B cell (primary cell): ENCODE data around the gene PRRC2B. TPM values are rescaled to one million over a fixed set of nuclear protein-coding genes. Genes with fewer than 3 reads are reported as not detected.

Experiments used
- ATAC-seq: fragments of 200-7000 bp; cut with Tn5 transposase; one replicate; pipeline ENCODE4 v1.10.0; 2021; ENCODE audit warnings: low read depth, mild to moderate bottlenecking, moderate number of reproducible peaks, moderate library complexity
- CTCF ChIA-PET: fragments of 350-600 bp; sonication (Branson Sonifier 250); formaldehyde crosslinking; loops from one replicate; lab custom pipeline; 2021; ENCODE audit warnings: antibody characterized with exemption, inconsistent platforms; lab: Charles Lee
- POLR2A ChIA-PET: fragments of 350-600 bp; sonication (Branson Sonifier 250); formaldehyde crosslinking; loops from one replicate; lab custom pipeline; 2021; ENCODE audit warnings: antibody characterized with exemption; lab: Charles Lee
- DNase-seq: peaks from one replicate; pipeline ENCODE4 v3.0.0; 2013
- H2AFZ ChIP-seq: 2 replicates; pipeline ENCODE4 v1.6.1; 2012; ENCODE audit warnings: mild to moderate bottlenecking, low read depth, low read length; ENCODE audit not compliant: insufficient read depth, poor library complexity, severe bottlenecking
- H3K27ac ChIP-seq, 2 donors: 1 replicate in 1 of 2; 2 replicates in 1 of 2; pipeline ENCODE4 v1.5.1; 2012 to 2013; ENCODE audit warnings: low read length in 2 of 2, mild to moderate bottlenecking in 2 of 2, moderate library complexity in 1 of 2
- H3K27me3 ChIP-seq, 4 experiments: fragments of 200-600 bp in 1 of 4; sonication (generic) in 1 of 4; replicated peaks in 1 of 4; 1 replicate in 2 of 4; 2 replicates in 2 of 4; pipeline versions ENCODE4 v1.6.1 to v1.7.0; 2013 to 2016; ENCODE audit warnings: low read length in 3 of 4, mild to moderate bottlenecking in 2 of 4, mixed read lengths in 1 of 4, moderate library complexity in 1 of 4; ENCODE audit not compliant: insufficient read depth in 4 of 4, control insufficient read depth in 3 of 4; ENCODE audit errors: control extremely low read depth in 1 of 4
- H3K36me3 ChIP-seq, 2 experiments: replicated peaks in 1 of 2; 1 replicate in 1 of 2; 2 replicates in 1 of 2; pipeline versions ENCODE4 v1.6.1 to v1.7.1; 2013; ENCODE audit warnings: low read length in 1 of 2; ENCODE audit not compliant: insufficient read depth in 2 of 2, control insufficient read depth in 1 of 2; ENCODE audit errors: control extremely low read depth in 1 of 2, extremely low read depth in 1 of 2
- H3K4me1 ChIP-seq, 2 donors: fragments of 200-600 bp in 1 of 2; sonication (generic) in 1 of 2; 1 replicate in 1 of 2; 2 replicates in 1 of 2; pipeline versions ENCODE4 v1.5.1 to v1.6.1; 2013 to 2017; ENCODE audit warnings: low read length in 2 of 2; ENCODE audit not compliant: control insufficient read depth in 2 of 2, insufficient read depth in 2 of 2
- H3K4me2 ChIP-seq: replicated peaks from 2 replicates; pipeline ENCODE3; 2012; ENCODE audit warnings: mild to moderate bottlenecking, low read depth, low read length; ENCODE audit not compliant: poor library complexity, severe bottlenecking
- H3K4me3 ChIP-seq, 5 experiments: fragments of 200-600 bp in 1 of 5; sonication (generic) in 1 of 5; 1 replicate in 3 of 5; 2 replicates in 2 of 5; pipeline versions ENCODE4 v1.5.1 to v1.7.0; 2011 to 2016; ENCODE audit warnings: low read length in 4 of 5, mild to moderate bottlenecking in 4 of 5, low read depth in 2 of 5, control low read depth in 1 of 5, moderate library complexity in 1 of 5; ENCODE audit not compliant: insufficient read depth in 1 of 5; ENCODE audit errors: control extremely low read depth in 1 of 5, extremely low read depth in 1 of 5
- H3K79me2 ChIP-seq: fragments of 200-600 bp; sonication (generic); one replicate; pipeline ENCODE4 v1.6.0; 2016; ENCODE audit warnings: low read length; ENCODE audit not compliant: control insufficient read depth, insufficient read depth
- H3K9ac ChIP-seq: fragments of 200-600 bp; sonication (generic); 2 replicates; pipeline ENCODE4 v1.6.1; 2017; ENCODE audit warnings: mild to moderate bottlenecking, low read length, moderate library complexity
- H3K9me3 ChIP-seq, 3 donors: one replicate each; pipeline versions ENCODE4 v1.6.1 to v1.7.1; 2013; ENCODE audit warnings: low read length in 2 of 3; ENCODE audit not compliant: control insufficient read depth in 2 of 3, insufficient read depth in 1 of 3; ENCODE audit errors: control extremely low read depth in 1 of 3
- H4K20me1 ChIP-seq: 2 replicates; pipeline ENCODE4 v1.6.0; 2012; ENCODE audit warnings: mild to moderate bottlenecking, low read length; ENCODE audit not compliant: insufficient read depth, control insufficient read depth, poor library complexity, severe bottlenecking
- H3K27ac Mint-ChIP-seq: one replicate; pipeline ENCODE4 v1.8.0; 2021; ENCODE audit warnings: mixed read lengths
- H3K27me3 Mint-ChIP-seq: one replicate; pipeline ENCODE4 v1.8.0; 2021; ENCODE audit warnings: mixed read lengths
- H3K4me1 Mint-ChIP-seq: one replicate; pipeline ENCODE4 v1.8.0; 2021; ENCODE audit warnings: mixed read lengths
- H3K4me3 Mint-ChIP-seq: one replicate; pipeline ENCODE4 v1.8.0; 2021; ENCODE audit warnings: mixed read lengths
- H3K9me3 Mint-ChIP-seq: one replicate; pipeline ENCODE4 v1.8.0; 2022; ENCODE audit warnings: mixed read lengths; ENCODE audit not compliant: insufficient read depth
- CTCF ChIP-seq: fragments of 200-600 bp; IDR thresholded peaks from one replicate; pipeline ENCODE4 v1.8.0; 2022; ENCODE audit warnings: antibody characterized with exemption, mild to moderate bottlenecking
- EZH2 ChIP-seq: IDR thresholded peaks from 2 replicates; pipeline ENCODE4 v1.6.1; 2012; ENCODE audit warnings: borderline replicate concordance, low read depth, mild to moderate bottlenecking, moderate library complexity, low read length; ENCODE audit not compliant: insufficient read depth, poor library complexity, severe bottlenecking
- WGBS: methylation state at CpG from one replicate; pipeline ENCODE4 v1.1.5; 2013; ENCODE audit warnings: missing lambda C conversion rate; ENCODE audit not compliant: insufficient coverage; 5-methylcytosine and 5-hydroxymethylcytosine counted together
- intact Hi-C: fragments of 100-400 bp; cut with micrococcal nuclease; formaldehyde crosslinking; loops from one replicate; pipeline ENCODE4 v1.10.0; 2022
- polyA plus RNA-seq: library from polyadenylated mRNA; depleted of rRNA; stranded (reverse); fragments of >200 nt; gene quantifications from 2 replicates; pipeline ENCODE4 v1.2.3, GENCODE V29; 2012
- total RNA-seq, 2 donors: library from RNA; stranded (reverse); fragments of 120-200 nt in 1 of 2; gene quantifications; 1 replicate in 1 of 2; 2 replicates in 1 of 2; pipeline versions ENCODE4 v1.2.3 to v1.2.4, GENCODE V29; 2013 to 2022

Gene PRRC2B
- total and polyA plus RNA-seq, 2 donors (not counting 1 experiment from before 2014, with no cell fraction given): 63.9 to 268 TPM

GRCh38 chr9:131524665-131525315 lies 130.9 kb downstream of the PRRC2B start:
- Histone ChIP-seq H3K4me2 (no peak overlapping the region), H3K9me3 (no peaks in the 10 kb centered on the region), H2AFZ (no peak overlapping the region), H3K79me2 (no peaks in the 10 kb centered on the region), H3K36me3 (peaks cover 0 to 78% of the 10 kb centered on the region in 2 experiments), H3K27me3 (no peaks in the 10 kb centered on the region), H3K9ac (no peak overlapping the region), H4K20me1 (no peaks in the 10 kb centered on the region), H3K4me3 (no peak overlapping the region), H3K4me1 (peaks cover under 1% of the 10 kb centered on the region in 2 donors), H3K27ac (no peak overlapping the region)
- WGBS: 91% methylated on average over 23 of the region's 23 CpGs
- no peak for ATAC-seq
- POLR2A ChIA-PET: no interaction called here
- TF ChIP-seq EZH2 (no peak), CTCF (no peak)
- peaks cover 1% of the 10 kb centered on the region for H3K4me1 Mint-ChIP-seq
- H3K27ac Mint-ChIP-seq: no peak overlapping the region
- H3K4me3 Mint-ChIP-seq: no peak overlapping the region
- peak; percentile 1 for DNase-seq
- CTCF ChIA-PET: no interaction called here
- H3K9me3 Mint-ChIP-seq: no peaks in the 10 kb centered on the region
- no peaks in the 10 kb centered on the region for H3K27me3 Mint-ChIP-seq
- intact Hi-C loops: no loop called here

GRCh38 chr9:131525643-131526565 lies 132.0 kb downstream of the PRRC2B start:
- H3K9me3 ChIP-seq: no peaks in the 10 kb centered on the region
- no peak overlapping the region for H3K4me3 ChIP-seq
- Mint-ChIP-seq H3K27ac (no peak overlapping the region), H3K4me1 (peaks cover 6% of the 10 kb centered on the region), H3K9me3 (no peaks in the 10 kb centered on the region), H3K27me3 (no peaks in the 10 kb centered on the region), H3K4me3 (no peak overlapping the region)
- no peak for DNase-seq
- no peak overlapping the region for H3K9ac ChIP-seq
- 90% methylated on average over 11 of the region's 19 CpGs for WGBS
- POLR2A ChIA-PET: interaction anchor here (1.1 kb wide), 1 partner anchor 8 kb away, joined by 3 read pairs; no protein-coding TSS in a partner anchor
- intact Hi-C loops: no loop called here
- H3K79me2 ChIP-seq: peaks cover 7% of the 10 kb centered on the region
- TF ChIP-seq EZH2 (no peak), CTCF (no peak)
- no peak overlapping the region for H3K4me2 ChIP-seq
- H3K27me3 ChIP-seq: no peaks in the 10 kb centered on the region
- ATAC-seq: no peak
- H3K36me3 ChIP-seq: peaks cover 0 to 71% of the 10 kb centered on the region in 2 experiments
- no peak overlapping the region for H3K27ac ChIP-seq
- H3K4me1 ChIP-seq: peaks cover 8 to 9% of the 10 kb centered on the region in 2 donors
- CTCF ChIA-PET: no interaction called here
- no peaks in the 10 kb centered on the region for H4K20me1 ChIP-seq
- no peak overlapping the region for H2AFZ ChIP-seq
